Muscle layer of duodenum (tissue), 2 donors: ENCODE measurements around the gene CNDP1.

ENCODE experiments used
- H3K27ac ChIP-seq: one replicate; pipeline ENCODE4 v1.7.0; 2013; ENCODE audit warnings: mild to moderate bottlenecking, low read length
- H3K27me3 ChIP-seq: one replicate; pipeline ENCODE4 v1.7.0; 2013; ENCODE audit warnings: low read depth, mild to moderate bottlenecking, control low read depth, low read length
- H3K36me3 ChIP-seq, 2 donors: one replicate each; pipeline ENCODE4 v1.7.0; 2013; ENCODE audit warnings: low read length in 2 of 2, control low read depth in 1 of 2, mild to moderate bottlenecking in 1 of 2; ENCODE audit not compliant: insufficient read depth in 2 of 2, control insufficient read depth in 1 of 2
- H3K4me1 ChIP-seq, 2 donors: one replicate each; pipeline ENCODE4 v1.7.0; 2013; ENCODE audit warnings: low read length in 2 of 2, mild to moderate bottlenecking in 2 of 2, control low read depth in 1 of 2, moderate library complexity in 1 of 2; ENCODE audit not compliant: insufficient read depth in 2 of 2, control insufficient read depth in 1 of 2
- H3K4me3 ChIP-seq, 2 donors: one replicate each; pipeline ENCODE4 v1.7.0; 2013; ENCODE audit warnings: low read length in 2 of 2, low read depth in 1 of 2, mild to moderate bottlenecking in 1 of 2
- H3K9me3 ChIP-seq, 2 donors: one replicate each; pipeline ENCODE4 v1.7.0; 2013; ENCODE audit warnings: low read length in 2 of 2, control low read depth in 1 of 2, mild to moderate bottlenecking in 1 of 2; ENCODE audit not compliant: control insufficient read depth in 1 of 2
- donor health status: healthy.

The CNDP1 gene

GRCh38 chr18:74507927-74508326 lies 26.4 kb upstream of the CNDP1 start:
- Histone ChIP-seq H3K27me3 (no peaks in the 10 kb centered on the region), H3K4me1 (no peaks in the 10 kb centered on the region), H3K36me3 (peaks cover 72 to 83% of the 10 kb centered on the region in 2 donors), H3K4me3 (no peak overlapping the region), H3K27ac (no peak overlapping the region), H3K9me3 (no peaks in the 10 kb centered on the region)

- peaks cover 72 to 84% of the 10 kb centered on the region in 2 donors for H3K36me3 ChIP-seq
- H3K27ac ChIP-seq, result no peak overlapping the region
- H3K4me1 ChIP-seq, result no peaks in the 10 kb centered on the region
- no peaks in the 10 kb centered on the region for H3K9me3 ChIP-seq
- H3K27me3 ChIP-seq, result no peaks in the 10 kb centered on the region
- H3K4me3 ChIP-seq, result no peak overlapping the region
These were observed 25.9 kb upstream of the CNDP1 start for GRCh38 chr18:74508366-74508765.

- Histone ChIP-seq H3K36me3 (peaks cover 73 to 82% of the 10 kb centered on the region in 2 donors), H3K4me3 (no peak overlapping the region), H3K9me3 (no peaks in the 10 kb centered on the region), H3K4me1 (no peaks in the 10 kb centered on the region), H3K27ac (no peak overlapping the region), H3K27me3 (no peaks in the 10 kb centered on the region)
These were observed 25.5 kb upstream of the CNDP1 start for GRCh38 chr18:74508821-74509225.

GRCh38 chr18:74509856-74510769 lies 24.2 kb upstream of the CNDP1 start:
- Histone ChIP-seq H3K36me3 (peaks cover 65 to 76% of the 10 kb centered on the region in 2 donors), H3K27me3 (no peaks in the 10 kb centered on the region), H3K4me1 (no peaks in the 10 kb centered on the region), H3K4me3 (no peak overlapping the region), H3K27ac (no peak overlapping the region), H3K9me3 (no peaks in the 10 kb centered on the region)

- no peaks in the 10 kb centered on the region for H3K9me3 ChIP-seq
- H3K27me3 ChIP-seq, result no peaks in the 10 kb centered on the region
- peaks cover 71 to 79% of the 10 kb centered on the region in 2 donors for H3K36me3 ChIP-seq
- H3K4me3 ChIP-seq, result no peak overlapping the region
- no peak overlapping the region for H3K27ac ChIP-seq
- no peaks in the 10 kb centered on the region for H3K4me1 ChIP-seq
These were observed 23.6 kb upstream of the CNDP1 start for GRCh38 chr18:74510770-74511095.

GRCh38 chr18:74511823-74512222 lies 22.5 kb upstream of the CNDP1 start:
- Histone ChIP-seq H3K4me1 (no peaks in the 10 kb centered on the region), H3K27ac (no peak overlapping the region), H3K36me3 (peaks cover 77 to 82% of the 10 kb centered on the region in 2 donors), H3K27me3 (no peaks in the 10 kb centered on the region), H3K9me3 (no peaks in the 10 kb centered on the region), H3K4me3 (no peak overlapping the region)

- H3K9me3 ChIP-seq, result no peaks in the 10 kb centered on the region
- H3K4me3 ChIP-seq, result no peak overlapping the region
- no peak overlapping the region for H3K27ac ChIP-seq
- H3K36me3 ChIP-seq, result peaks cover 76 to 84% of the 10 kb centered on the region in 2 donors
- H3K27me3 ChIP-seq, result no peaks in the 10 kb centered on the region
- no peaks in the 10 kb centered on the region for H3K4me1 ChIP-seq
These were observed 21.8 kb upstream of the CNDP1 start for GRCh38 chr18:74512321-74513053.

- Histone ChIP-seq H3K27me3 (no peaks in the 10 kb centered on the region), H3K4me3 (no peak overlapping the region), H3K27ac (no peak overlapping the region), H3K36me3 (peaks cover 73 to 79% of the 10 kb centered on the region in 2 donors), H3K4me1 (no peaks in the 10 kb centered on the region), H3K9me3 (no peaks in the 10 kb centered on the region)
These were observed 21.0 kb upstream of the CNDP1 start for GRCh38 chr18:74513149-74513882.

GRCh38 chr18:74513883-74514205 lies 20.5 kb upstream of the CNDP1 start:
- Histone ChIP-seq H3K4me1 (no peaks in the 10 kb centered on the region), H3K9me3 (no peaks in the 10 kb centered on the region), H3K4me3 (no peak overlapping the region), H3K27ac (no peak overlapping the region), H3K27me3 (no peaks in the 10 kb centered on the region), H3K36me3 (peaks cover 73 to 79% of the 10 kb centered on the region in 2 donors)

GRCh38 chr18:74514860-74515495 lies 19.3 kb upstream of the CNDP1 start:
- Histone ChIP-seq H3K27me3 (no peaks in the 10 kb centered on the region), H3K4me3 (no peak overlapping the region), H3K4me1 (no peaks in the 10 kb centered on the region), H3K9me3 (no peaks in the 10 kb centered on the region), H3K36me3 (peaks cover 77 to 83% of the 10 kb centered on the region in 2 donors), H3K27ac (no peak overlapping the region)
